Measurements from ENCODE around the gene CBFA2T2. TPM values are rescaled to one million over a fixed set of nuclear protein-coding genes. Genes with fewer than 3 reads are reported as not detected.

The CBFA2T2 gene
- total RNA-seq, result 4.1 and 4.9 TPM in 2 replicates

GRCh38 chr20:33490023-33490933, at the start of gene CBFA2T2:
Gene CBFA2T2, plus strand, starts transcription at chr20:33490096. Its CDS starts 172 bp downstream, at chr20:33490268.

DNA sequence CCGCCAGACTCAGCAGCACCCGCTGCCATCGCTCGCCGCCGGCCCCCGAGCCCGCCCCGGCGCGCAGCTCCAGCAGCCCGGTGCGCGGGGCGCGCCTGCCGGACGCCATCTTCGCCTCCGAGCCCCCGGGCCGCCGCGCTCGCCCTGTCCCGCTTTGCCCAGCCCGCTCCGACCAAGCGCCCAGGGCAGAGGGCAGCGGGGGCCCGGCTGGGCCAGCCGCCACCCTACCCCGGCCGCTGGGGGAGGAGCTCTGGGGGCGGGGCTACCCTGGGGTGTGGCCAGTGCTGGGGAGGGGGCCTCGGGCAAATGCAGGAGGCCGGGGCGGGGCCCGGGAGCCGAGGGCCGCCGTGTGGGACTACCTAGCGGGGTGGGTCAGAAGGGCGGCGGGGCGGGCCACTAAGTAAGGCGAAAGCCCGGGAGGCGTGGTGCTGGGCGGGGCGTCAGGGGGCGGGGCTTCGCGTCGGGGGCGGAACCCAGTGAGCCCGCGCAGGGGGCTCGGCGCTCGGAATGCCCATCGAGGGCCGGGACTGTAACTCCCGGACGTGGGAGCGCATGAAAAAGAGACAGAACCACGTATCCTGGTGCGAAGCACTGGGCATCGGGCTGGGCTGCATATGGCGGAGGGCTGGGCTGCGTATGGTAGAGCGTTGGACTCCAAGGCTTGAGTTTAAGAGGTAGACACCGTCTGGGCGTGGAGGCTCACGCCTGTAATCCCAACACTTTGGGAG, 46.2 kb upstream of the CBFA2T2 start, which contains the start of gene SNTA1:
Gene SNTA1, minus strand, starts transcription at position 252 of the 728 bp plus-strand sequence. Its CDS starts 143 bp downstream, at position 109.

GRCh38 chr20:33662172-33662571, 172.3 kb downstream of the CBFA2T2 start, which contains the start of gene C20orf144:
Gene C20orf144, plus strand, starts transcription at chr20:33662327. Its CDS starts 19 bp downstream, at chr20:33662346.

DNA sequence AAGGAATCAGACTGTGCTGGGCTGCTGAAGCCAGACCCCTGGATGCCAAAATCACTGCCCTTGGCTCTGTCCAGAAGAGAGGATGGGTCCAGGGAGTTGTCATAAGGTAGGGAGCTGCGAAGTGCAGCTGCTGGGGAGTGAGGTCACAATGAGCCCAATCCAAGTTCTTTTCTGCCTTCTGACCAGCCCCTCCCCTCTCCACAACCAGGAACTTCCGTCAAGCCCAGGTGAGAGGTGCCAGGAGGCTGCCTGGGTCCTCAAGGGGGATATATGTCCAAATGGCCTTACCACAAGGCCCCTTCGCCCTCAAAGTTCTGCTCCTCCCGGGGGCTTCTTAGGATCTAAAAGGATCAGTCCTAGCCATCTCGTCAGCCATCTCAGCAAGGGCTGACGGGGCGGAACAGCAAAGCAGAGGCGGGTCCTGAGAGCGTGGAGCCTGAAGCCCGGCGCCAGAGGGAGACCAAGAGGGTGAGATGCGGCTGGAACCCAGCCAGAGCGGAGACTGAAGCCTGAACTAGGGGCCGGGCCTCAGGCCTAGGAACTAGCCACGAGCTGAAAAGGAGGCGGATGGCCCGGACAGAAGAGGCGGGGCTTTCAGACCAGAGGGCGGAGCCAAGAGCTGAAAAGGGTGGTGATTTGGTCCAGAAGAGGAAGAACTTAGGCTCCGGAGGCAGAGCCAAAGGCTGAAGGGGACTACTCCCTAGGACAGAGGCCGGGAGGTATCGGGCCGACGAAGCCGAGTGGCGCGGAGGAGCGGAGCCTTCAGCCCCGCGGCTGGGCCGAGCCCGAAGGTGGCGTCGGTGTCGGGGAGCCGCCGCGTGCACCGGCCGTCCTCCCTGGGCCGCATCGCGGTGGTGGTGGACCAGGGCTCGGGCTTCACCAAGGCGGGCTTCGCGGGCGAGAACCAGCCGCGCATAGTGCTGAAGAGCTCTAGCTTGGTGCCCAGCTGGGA, 176.7 kb downstream of the CBFA2T2 start, which contains the start of gene ACTL10:
Gene ACTL10, plus strand, starts transcription at position 651 of the 952 bp plus-strand sequence. CDS start 555 bp downstream, outside the sequence.

GRCh38 chr20:33674294-33675135, 184.6 kb downstream of the CBFA2T2 start, which contains the start of gene NECAB3:
Gene NECAB3, minus strand, starts transcription at chr20:33674428. Its CDS starts 76 bp downstream, at chr20:33674352.

DNA sequence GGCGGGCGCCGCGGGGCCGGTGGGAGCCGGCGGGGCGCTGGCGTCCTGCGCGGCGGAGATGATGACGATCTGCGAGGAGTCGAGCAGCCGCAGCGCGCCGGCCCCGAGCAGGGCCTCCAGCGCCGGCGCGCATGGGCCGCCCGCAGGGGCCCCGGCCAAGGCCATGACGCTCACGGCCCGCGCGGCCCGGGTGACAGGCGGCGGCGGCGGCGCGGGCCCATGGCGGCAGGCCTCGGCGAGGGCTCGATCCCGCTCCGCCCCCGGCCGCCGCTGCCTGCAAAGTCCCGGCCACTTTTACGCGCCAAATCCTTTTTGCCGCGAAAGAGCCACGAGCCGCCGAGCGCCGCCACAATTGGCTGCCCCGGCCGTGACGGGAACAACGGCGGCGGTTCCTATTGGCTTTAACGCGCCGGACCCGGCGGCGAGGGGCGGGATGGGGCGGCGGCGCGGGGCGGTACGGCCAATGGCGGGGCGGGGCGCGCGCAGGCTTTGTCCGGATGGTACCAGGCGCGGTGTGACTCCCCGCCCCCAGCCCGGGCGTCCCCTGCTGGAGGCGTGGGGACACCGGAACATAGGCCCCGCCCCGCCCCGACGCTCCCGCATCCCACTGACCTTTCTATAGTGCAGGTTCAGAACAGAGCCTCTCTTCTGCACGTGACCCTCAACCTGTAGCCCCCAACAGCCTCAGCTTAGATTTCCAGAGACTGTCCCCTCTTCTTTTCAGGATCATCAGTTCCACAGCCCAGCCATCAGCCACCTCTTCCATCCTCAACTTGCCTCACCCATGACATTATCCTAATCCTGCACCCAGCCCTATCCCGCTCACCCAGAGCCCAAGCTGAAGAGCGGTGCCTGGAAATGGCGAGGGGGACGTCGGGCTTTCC, 196.4 kb downstream of the CBFA2T2 start, which contains the start of gene E2F1:
Gene E2F1, minus strand, starts transcription at position 286 of the 884 bp plus-strand sequence. Its CDS starts 121 bp downstream, at position 165.

Other genes with a start within 250 kb of the CBFA2T2 start
- gene BPIFB1, start 206.9 kb upstream of the CBFA2T2 start, total RNA-seq, result not detected in 2 replicates
- gene CDK5RAP1, start 88.6 kb upstream of the CBFA2T2 start, total RNA-seq, result 15.4 and 16.6 TPM in 2 replicates
- 5.8 and 6.6 TPM in 2 replicates for gene SNTA1, start 46.3 kb upstream of the CBFA2T2 start, total RNA-seq
- under 0.01 TPM in 2 replicates for gene C20orf144, start 172.2 kb downstream of the CBFA2T2 start, total RNA-seq
- gene ACTL10, start 176.8 kb downstream of the CBFA2T2 start, total RNA-seq, result 0.87 and 0.95 TPM in 2 replicates
- 5.9 and 8.3 TPM in 2 replicates for gene NECAB3, start 184.3 kb downstream of the CBFA2T2 start, total RNA-seq
- 1.6 and 2.0 TPM in 2 replicates for gene E2F1, start 196.3 kb downstream of the CBFA2T2 start, total RNA-seq
- gene PXMP4, start 230.2 kb downstream of the CBFA2T2 start, total RNA-seq, result 5.7 and 7.2 TPM in 2 replicates
- gene ZNF341, start 241.9 kb downstream of the CBFA2T2 start, total RNA-seq, result 0.65 and 0.86 TPM in 2 replicates